Activated T-cell treated with anti-CD3 and anti-CD28 coated beads for 1 hour (primary cell): ENCODE results near the gene CRHR1.

Source experiments
- DNase-seq: peaks from one replicate; pipeline ENCODE4 v3.0.0-alpha.2; 2020; ENCODE audit warnings: low read depth

The CRHR1 gene

GRCh38 chr17:45759761-45760160 lies 24.4 kb upstream of the CRHR1 start:
- no peak for DNase-seq

GRCh38 chr17:45761957-45762565 lies 22.1 kb upstream of the CRHR1 start:
- DNase-seq, result no peak

DNA sequence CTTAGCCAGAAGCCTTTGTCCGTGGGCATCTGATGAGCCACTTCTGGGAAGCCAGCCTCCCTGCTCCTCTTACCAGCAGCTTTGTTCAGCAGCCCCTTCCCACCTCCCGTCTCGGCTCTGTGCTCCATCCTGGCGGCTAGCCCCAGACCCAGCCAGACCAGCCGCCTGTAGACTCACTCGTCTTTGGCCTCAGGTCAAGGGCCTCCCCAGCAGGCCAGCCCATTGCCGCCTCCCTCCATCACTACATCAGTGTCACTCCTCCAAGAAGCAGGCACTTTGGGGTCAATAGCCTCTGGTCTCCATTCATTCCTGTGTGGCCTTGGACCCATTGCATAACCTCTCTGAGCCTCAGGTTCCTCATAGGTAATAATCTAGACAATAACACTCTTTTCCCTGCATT lies 20.9 kb upstream of the CRHR1 start:
- no peak for DNase-seq

GRCh38 chr17:45764479-45764878 lies 19.6 kb upstream of the CRHR1 start:
- no peak for DNase-seq

GRCh38 chr17:45768000-45768399 lies 16.1 kb upstream of the CRHR1 start:
- no peak for DNase-seq

- DNase-seq, result no peak
Measured at GRCh38 chr17:45770632-45771270, 13.4 kb upstream of the CRHR1 start.

- no peak for DNase-seq
Measured at GRCh38 chr17:45771271-45771959, 12.7 kb upstream of the CRHR1 start.

- no peak for DNase-seq
Measured at GRCh38 chr17:45775148-45775547, 9.0 kb upstream of the CRHR1 start.

DNA sequence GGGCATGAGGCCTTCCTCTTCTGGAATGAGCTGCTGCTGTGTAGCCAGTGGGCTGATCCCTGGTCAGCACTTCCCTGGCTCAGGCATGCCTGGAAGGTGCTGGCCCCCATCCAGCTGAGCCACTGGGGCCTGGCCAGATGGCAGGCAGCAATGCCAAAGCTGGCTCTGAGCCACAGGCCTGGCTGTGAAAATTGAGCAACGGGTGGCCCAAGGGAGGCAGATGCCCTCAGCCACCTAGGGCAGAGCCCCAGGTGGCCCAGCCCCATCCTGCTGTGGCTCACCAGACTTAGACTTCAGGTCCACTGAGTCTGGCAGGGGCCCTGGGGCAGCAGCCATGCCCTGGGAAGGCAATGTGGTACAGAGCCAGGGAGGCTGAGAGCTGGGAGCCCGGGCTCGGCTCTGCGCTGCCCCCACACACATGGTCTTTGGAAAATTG lies 8.5 kb upstream of the CRHR1 start:
- DNase-seq, result no peak

GRCh38 chr17:45776896-45777295 lies 7.2 kb upstream of the CRHR1 start:
- DNase-seq, result no peak

DNA sequence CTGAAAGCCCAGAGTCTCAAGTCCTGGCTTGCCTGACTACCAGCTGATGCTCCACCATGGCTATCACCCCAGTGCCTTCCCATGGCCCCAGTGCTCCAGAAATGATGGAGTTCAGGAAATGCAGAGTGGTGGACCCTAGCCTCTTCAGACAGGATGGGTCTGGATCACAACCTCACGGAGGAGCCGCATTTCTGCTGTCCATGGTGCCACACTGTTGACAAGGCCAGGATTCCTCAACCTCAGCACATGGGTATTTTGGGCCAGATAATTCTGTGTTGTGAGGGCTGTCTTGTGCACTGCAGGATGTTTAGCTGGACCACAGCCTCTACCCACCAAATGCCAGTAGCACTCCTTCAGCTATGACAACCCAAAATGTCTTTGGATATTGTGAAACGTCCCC lies 6.7 kb upstream of the CRHR1 start:
- DNase-seq, result no peak

DNA sequence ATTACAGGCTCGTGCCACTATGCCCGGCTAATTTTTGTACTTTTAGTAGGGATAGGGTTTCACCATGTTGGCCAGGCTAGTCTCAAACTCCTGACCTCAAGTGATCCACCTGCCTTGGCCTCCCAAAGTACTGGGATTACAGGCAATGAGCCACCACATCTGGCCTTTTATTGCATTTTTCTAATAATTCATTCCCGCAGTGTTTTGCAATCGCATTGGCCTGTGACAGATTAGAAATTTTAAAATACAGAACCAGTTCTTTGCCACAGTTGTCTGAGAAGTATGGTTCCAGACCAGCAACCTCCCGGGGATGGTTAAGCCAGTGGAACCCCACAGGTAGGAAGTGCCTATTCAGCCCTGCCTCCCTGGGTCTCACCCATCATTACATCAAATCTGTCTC lies 3.2 kb upstream of the CRHR1 start:
- no peak for DNase-seq

GRCh38 chr17:45782889-45783592 lies 1.1 kb upstream of the CRHR1 start:
- DNase-seq, result no peak

DNA sequence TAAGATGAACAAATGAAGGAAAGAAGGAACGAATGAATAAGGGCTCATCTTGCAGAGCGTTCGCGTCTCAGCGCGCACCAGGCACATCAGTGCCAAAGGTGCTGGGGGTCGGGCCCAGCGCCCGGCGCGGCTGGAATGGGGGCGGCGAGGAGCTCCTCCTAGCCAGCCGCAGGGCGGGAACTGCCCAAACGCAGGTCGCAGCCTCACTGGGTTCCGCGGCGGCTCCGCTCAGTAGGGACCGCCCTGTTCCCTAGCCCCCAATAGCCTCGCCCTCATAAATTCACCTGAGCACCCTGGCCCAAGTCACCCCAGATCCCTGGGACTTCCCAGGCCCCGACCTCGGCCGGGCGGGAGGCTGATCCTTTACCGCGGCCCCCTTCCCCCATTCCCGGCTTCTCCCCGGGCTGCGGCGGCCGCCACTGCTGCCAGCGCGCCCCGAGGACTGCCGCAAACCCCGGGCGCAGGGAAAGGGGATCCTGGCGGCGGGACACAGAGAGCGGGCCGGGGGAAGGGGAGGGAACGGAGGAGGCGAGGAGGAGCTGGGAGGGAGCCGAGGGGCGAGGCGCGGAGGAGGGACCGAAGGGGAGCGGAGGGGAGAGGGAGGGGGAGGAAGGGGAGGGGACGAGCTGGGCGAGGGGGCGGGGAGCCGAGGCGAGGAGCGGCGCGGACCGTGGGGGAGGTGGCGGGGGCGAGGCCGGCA lies 377 bp upstream of the CRHR1 start:
- no peak for DNase-seq

- DNase-seq, result peak; percentile 24
Measured at GRCh38 chr17:45784741-45785479, 790 bp downstream of the CRHR1 start.

DNA sequence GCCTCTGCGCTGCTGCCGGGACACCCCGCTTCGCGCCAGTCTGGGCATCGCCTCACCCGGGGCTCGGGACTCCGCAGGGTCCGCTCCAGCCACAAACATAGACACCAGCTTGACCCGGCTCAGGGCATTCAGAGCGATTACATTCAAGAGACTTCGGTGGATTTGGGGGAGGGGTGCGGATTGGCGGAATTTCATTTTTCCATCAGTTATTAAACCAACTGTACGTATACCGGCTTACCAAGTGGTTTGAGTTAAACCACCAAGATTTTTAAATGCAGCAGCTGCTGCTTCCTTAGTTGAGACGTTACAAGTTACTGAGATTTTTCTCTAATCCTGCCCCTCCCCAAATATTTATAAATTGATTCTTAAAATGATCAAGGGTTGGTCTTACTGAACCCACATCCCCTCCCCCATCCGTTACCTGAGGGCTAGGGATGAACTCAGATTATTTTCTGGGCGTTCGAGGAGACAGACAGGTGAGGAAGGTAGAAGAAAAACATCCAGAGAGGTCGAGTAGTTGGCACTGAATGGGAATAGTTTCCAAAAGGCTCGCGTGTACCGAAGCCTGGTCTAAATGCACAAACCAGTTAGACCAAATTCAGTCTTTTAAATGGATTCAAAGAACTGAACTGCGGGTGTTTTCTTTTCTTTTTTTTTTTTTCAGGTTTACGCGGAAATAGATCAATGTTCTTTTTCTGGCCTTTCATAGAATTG lies 1.5 kb downstream of the CRHR1 start:
- no peak for DNase-seq

GRCh38 chr17:45786349-45786748 lies 2.2 kb downstream of the CRHR1 start:
- no peak for DNase-seq

- no peak for DNase-seq
Measured at GRCh38 chr17:45787044-45787443, 2.9 kb downstream of the CRHR1 start.

DNA sequence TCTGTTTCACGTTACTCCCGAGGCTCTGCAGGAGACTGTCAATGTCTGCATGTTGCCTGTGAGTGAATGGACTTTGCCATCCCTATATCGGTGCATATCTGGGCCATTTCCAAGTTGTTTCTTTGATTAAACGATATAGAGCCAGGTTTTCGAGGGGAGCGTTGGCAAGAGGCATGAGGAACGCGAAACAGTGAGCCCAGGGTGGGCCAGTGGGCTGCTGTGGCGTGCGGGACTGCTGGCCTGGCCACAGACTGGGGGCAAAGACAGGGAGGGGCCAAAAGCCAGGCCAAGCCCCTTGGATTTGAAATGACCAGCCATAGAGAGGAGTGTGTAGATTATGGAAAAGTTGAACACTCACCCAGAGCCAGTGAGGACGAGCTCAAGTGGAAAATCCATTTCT lies 3.5 kb downstream of the CRHR1 start:
- no peak for DNase-seq

GRCh38 chr17:45788057-45788456 lies 3.9 kb downstream of the CRHR1 start:
- no peak for DNase-seq

GRCh38 chr17:45789874-45790273 lies 5.8 kb downstream of the CRHR1 start:
- no peak for DNase-seq
